BLaER1 treated with 17β-estradiol and CSF1 and Interleukin-3, amounts not matched to agents 10 nM and 100 nM (cell line): Measurements from ENCODE around the gene CSF1R.
"Not testable (repeated sequence)": the region's sequence is repeated elsewhere in the genome, so short reads cannot be mapped to it uniquely, and the experiment has no call there.

Experiments
- H3K27ac ChIP-seq, 11 experiments: shearing (Covaris generic); formaldehyde crosslinking; 2 replicates each; pipeline ENCODE4 v1.8.1; 2022
- H3K27me3 ChIP-seq, 11 experiments: shearing (Covaris generic); formaldehyde crosslinking; 2 replicates each; pipeline ENCODE4 v1.8.1; 2022
- H3K36me3 ChIP-seq, 11 experiments: shearing (Covaris generic); formaldehyde crosslinking; 2 replicates each; pipeline ENCODE4 v1.8.1; 2022
- H3K4me1 ChIP-seq, 10 experiments: shearing (Covaris generic); formaldehyde crosslinking; 2 replicates each; pipeline ENCODE4 v1.8.1; 2022
- H3K4me2 ChIP-seq, 11 experiments: shearing (Covaris generic); formaldehyde crosslinking; 2 replicates each; pipeline ENCODE4 v1.8.1; 2022
- H3K4me3 ChIP-seq, 10 experiments: shearing (Covaris generic); formaldehyde crosslinking; 2 replicates each; pipeline ENCODE4 v1.8.1; 2022
- H3K9ac ChIP-seq, 11 experiments: shearing (Covaris generic); formaldehyde crosslinking; 2 replicates each; pipeline ENCODE4 v1.8.1; 2022
- H3K9me3 ChIP-seq, 11 experiments: shearing (Covaris generic); formaldehyde crosslinking; replicated peaks in 1 of 11; 2 replicates each; pipeline ENCODE4 v1.8.1; 2022
- H4K20me1 ChIP-seq, 11 experiments: shearing (Covaris generic); formaldehyde crosslinking; 2 replicates each; pipeline ENCODE4 v1.8.1; 2022
- Cebpa-rat ChIP-seq, 11 experiments: shearing (Covaris generic); IDR thresholded peaks; 2 replicates each; pipeline ENCODE4 v1.8.1; 2022

CSF1R gene

GRCh38 chr5:150038547-150038946 lies 47.8 kb downstream of the CSF1R start:
- Histone ChIP-seq H3K9ac (no peak overlapping the region), H4K20me1 (peaks cover 0 to 56% (median 13%) of the 10 kb centered on the region in 11 experiments; a peak in 13 of 22 replicates)

GRCh38 chr5:150036513-150036912 lies 49.8 kb downstream of the CSF1R start:
- no peak for TF ChIP-seq Cebpa-rat (IDR thresholded peaks at IDR 0.05)
- no peaks in the 10 kb centered on the region for H3K27me3 ChIP-seq
- H3K36me3 ChIP-seq = peaks cover 97 to 100% (median 99%) of the 10 kb centered on the region in 11 experiments
- H3K4me3 ChIP-seq = no peak overlapping the region
- H4K20me1 ChIP-seq = peaks cover 0 to 54% (median 9%) of the 10 kb centered on the region in 11 experiments; a peak in 12 of 22 replicates
- H3K9me3 ChIP-seq = no peaks in the 10 kb centered on the region
- H3K4me2 ChIP-seq = no peak overlapping the region
- H3K27ac ChIP-seq = no peak overlapping the region
- H3K4me1 ChIP-seq = peaks cover 19 to 35% (median 27%) of the 10 kb centered on the region in 10 experiments
- no peak overlapping the region for H3K9ac ChIP-seq

More at GRCh38 chr5:150038547-150038946, 47.8 kb downstream of the CSF1R start:
- H3K4me3 ChIP-seq = no peak overlapping the region
- no peaks in the 10 kb centered on the region for H3K27me3 ChIP-seq
- H3K4me1 ChIP-seq = peaks cover 25 to 45% (median 35%) of the 10 kb centered on the region in 10 experiments
- peaks cover 97 to 100% (median 99%) of the 10 kb centered on the region in 11 experiments for H3K36me3 ChIP-seq
- TF ChIP-seq Cebpa-rat (IDR thresholded peaks at IDR 0.05) = no peak
- no peak overlapping the region for H3K27ac ChIP-seq
- no peaks in the 10 kb centered on the region for H3K9me3 ChIP-seq
- peak overlapping the region in 4 of 11 experiments; percentile 6 to 38 (median 26); a peak in 5 of 22 replicates for H3K4me2 ChIP-seq

GRCh38 chr5:150035139-150035895 lies 51.0 kb downstream of the CSF1R start:
- Histone ChIP-seq H3K9me3 (no peaks in the 10 kb centered on the region), H3K4me1 (peaks cover 18 to 30% (median 27%) of the 10 kb centered on the region in 10 experiments), H3K4me3 (no peak overlapping the region), H3K36me3 (peaks cover 97 to 100% (median 99%) of the 10 kb centered on the region in 11 experiments), H4K20me1 (peaks cover 0 to 50% (median 9%) of the 10 kb centered on the region in 11 experiments; a peak in 12 of 22 replicates), H3K27me3 (no peaks in the 10 kb centered on the region), H3K27ac (no peak overlapping the region), H3K9ac (no peak overlapping the region), H3K4me2 (peak overlapping the region; percentile 4 to 51 (median 34); a peak in 16 of 22 replicates)
- no peak for TF ChIP-seq Cebpa-rat (IDR thresholded peaks at IDR 0.05)

- no peak overlapping the region for H3K4me3 ChIP-seq
- H3K9ac ChIP-seq = no peak overlapping the region
- peak overlapping the region; percentile 4 to 51 (median 34); a peak in 16 of 22 replicates for H3K4me2 ChIP-seq
- H4K20me1 ChIP-seq = peaks cover 0 to 46% (median 9%) of the 10 kb centered on the region in 11 experiments; a peak in 12 of 22 replicates
- TF ChIP-seq Cebpa-rat (IDR thresholded peaks at IDR 0.05) = no peak
- peaks cover 18 to 30% (median 27%) of the 10 kb centered on the region in 10 experiments for H3K4me1 ChIP-seq
- H3K36me3 ChIP-seq = peaks cover 97 to 100% (median 99%) of the 10 kb centered on the region in 11 experiments
- no peaks in the 10 kb centered on the region for H3K9me3 ChIP-seq
- no peaks in the 10 kb centered on the region for H3K27me3 ChIP-seq
- H3K27ac ChIP-seq = no peak overlapping the region
These were observed 51.7 kb downstream of the CSF1R start for GRCh38 chr5:150034662-150035061.

- peaks cover 18 to 29% (median 21%) of the 10 kb centered on the region in 10 experiments for H3K4me1 ChIP-seq
- H3K27ac ChIP-seq = no peak overlapping the region
- no peaks in the 10 kb centered on the region for H3K27me3 ChIP-seq
- TF ChIP-seq Cebpa-rat (IDR thresholded peaks at IDR 0.05) = no peak
- no peak overlapping the region for H3K4me3 ChIP-seq
- H4K20me1 ChIP-seq = peaks cover 0 to 49% (median 9%) of the 10 kb centered on the region in 11 experiments; a peak in 12 of 22 replicates
- no peaks in the 10 kb centered on the region for H3K9me3 ChIP-seq
- H3K4me2 ChIP-seq = 0 out of 22 replicates have a peak overlapping the region, but pooled peaks of 1 of the 11 experiments have one; percentile 16
- H3K9ac ChIP-seq = no peak overlapping the region
- peaks cover 99 to 100% (median 99%) of the 10 kb centered on the region in 11 experiments for H3K36me3 ChIP-seq
These were observed 53.0 kb downstream of the CSF1R start for GRCh38 chr5:150033334-150033733.

- H3K27me3 ChIP-seq, H3K9ac ChIP-seq, H3K27ac ChIP-seq, H3K4me3 ChIP-seq, H3K9me3 ChIP-seq, H3K4me2 ChIP-seq: not testable (repeated sequence)
- Histone ChIP-seq H3K4me1 (peaks cover 14 to 28% (median 20%) of the 10 kb centered on the region in 10 experiments), H3K36me3 (peaks cover 97 to 100% (median 98%) of the 10 kb centered on the region in 11 experiments), H4K20me1 (peaks cover 0 to 36% (median 7%) of the 10 kb centered on the region in 11 experiments; a peak in 10 of 22 replicates)
These were observed 58.3 kb downstream of the CSF1R start for GRCh38 chr5:150028047-150028446.

GRCh38 chr5:150026682-150027172 lies 59.6 kb downstream of the CSF1R start:
- H3K27me3 ChIP-seq = no peaks in the 10 kb centered on the region
- no peaks in the 10 kb centered on the region for H3K9me3 ChIP-seq
- H3K4me2 ChIP-seq = no peak overlapping the region
- no peak for TF ChIP-seq Cebpa-rat (IDR thresholded peaks at IDR 0.05)
- peak overlapping the region in 3 of 11 experiments; percentile 2 to 45 (median 7); a peak in 2 of 22 replicates for H3K9ac ChIP-seq
- H3K4me1 ChIP-seq = peaks cover 27 to 35% (median 34%) of the 10 kb centered on the region in 10 experiments
- H3K27ac ChIP-seq = no peak overlapping the region
- peaks cover 93 to 100% (median 98%) of the 10 kb centered on the region in 11 experiments for H3K36me3 ChIP-seq
- peaks cover 0 to 46% (median 9%) of the 10 kb centered on the region in 11 experiments; a peak in 12 of 22 replicates for H4K20me1 ChIP-seq
- no peak overlapping the region for H3K4me3 ChIP-seq

GRCh38 chr5:150024346-150024984 lies 61.9 kb downstream of the CSF1R start:
- peak overlapping the region in 9 of 11 experiments; percentile 6 to 62 (median 26); a peak in 11 of 22 replicates for H3K27ac ChIP-seq
- no peak overlapping the region for H3K4me3 ChIP-seq
- H3K27me3 ChIP-seq = no peaks in the 10 kb centered on the region
- H3K4me1 ChIP-seq = peaks cover 29 to 54% (median 44%) of the 10 kb centered on the region in 10 experiments
- peak overlapping the region; percentile 30 to 79 (median 57) for H3K4me2 ChIP-seq
- H4K20me1 ChIP-seq = peaks cover 0 to 65% (median 12%) of the 10 kb centered on the region in 11 experiments; a peak in 13 of 22 replicates
- TF ChIP-seq Cebpa-rat (IDR thresholded peaks at IDR 0.05) = no peak
- H3K9ac ChIP-seq = peak overlapping the region in 10 of 11 experiments; percentile 15 to 55 (median 38); a peak in 16 of 22 replicates
- H3K9me3 ChIP-seq = no peaks in the 10 kb centered on the region
- peaks cover 93 to 100% (median 98%) of the 10 kb centered on the region in 11 experiments for H3K36me3 ChIP-seq
